Measurements from ENCODE around the gene LOXHD1.

The LOXHD1 gene

DNA sequence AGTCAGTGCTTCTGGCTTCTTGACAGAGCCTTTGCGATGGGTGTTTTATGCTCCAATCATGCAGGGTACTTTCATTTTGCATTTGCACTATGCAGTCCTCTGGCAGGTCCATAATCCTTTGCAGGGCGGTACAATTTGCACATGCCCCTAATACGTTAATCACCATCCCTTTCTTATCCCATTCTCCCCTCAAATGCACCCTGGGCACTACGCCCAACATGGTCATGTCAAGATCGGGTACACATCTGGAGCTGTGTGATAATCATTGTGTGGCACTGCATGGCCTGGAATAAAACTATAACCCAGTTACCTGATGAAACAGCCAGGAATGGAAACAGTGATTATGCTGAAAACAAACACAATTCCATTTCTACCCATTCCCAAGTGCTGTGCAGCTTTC is 27.7 kb downstream of the LOXHD1 start:
- no peak for DNase-seq (ENCODE audit: low read depth in 3 of 3)

DNA sequence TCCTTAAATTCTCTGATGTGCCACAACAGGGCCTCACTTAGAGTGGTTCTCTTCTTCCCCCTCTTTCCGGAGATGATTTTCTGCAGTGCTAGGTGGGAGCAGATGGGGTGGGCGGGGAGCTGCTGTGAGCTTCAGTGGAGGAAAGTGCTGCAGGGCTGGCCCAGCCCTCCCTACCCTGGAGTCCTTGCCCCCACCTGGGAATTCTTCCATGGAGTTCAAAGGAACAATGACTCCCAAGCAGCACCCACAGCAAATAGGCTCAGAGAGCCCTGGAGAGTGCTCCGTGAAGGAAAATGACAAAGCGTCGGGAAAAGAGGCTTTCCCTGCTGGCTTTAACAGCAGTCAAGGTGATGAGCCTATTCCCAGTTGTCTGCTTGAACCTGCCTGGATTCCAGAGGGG is 28.8 kb downstream of the LOXHD1 start:
- no peak for DNase-seq (ENCODE audit: low read depth in 3 of 3)

DNA sequence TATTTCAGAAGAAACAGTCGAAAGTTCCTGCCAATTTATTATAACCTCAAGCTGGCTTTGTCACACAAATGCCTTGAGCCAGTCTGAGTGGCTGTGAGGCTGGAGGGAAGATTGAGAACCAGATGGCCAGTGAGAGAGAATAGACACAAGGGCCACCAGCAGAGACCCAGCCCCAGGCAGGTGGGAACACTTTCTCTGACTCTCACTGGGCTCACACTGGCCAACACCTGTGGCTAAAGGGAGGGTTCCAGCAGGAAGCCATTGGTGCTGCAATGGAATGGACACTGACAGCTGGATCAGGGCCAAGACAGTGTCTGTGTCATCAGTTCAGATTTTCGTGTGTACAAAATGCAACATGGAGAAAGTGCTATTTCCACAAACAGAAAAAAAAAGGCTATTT is 29.9 kb downstream of the LOXHD1 start:
- no peak for DNase-seq (ENCODE audit: low read depth in 3 of 3)

DNA sequence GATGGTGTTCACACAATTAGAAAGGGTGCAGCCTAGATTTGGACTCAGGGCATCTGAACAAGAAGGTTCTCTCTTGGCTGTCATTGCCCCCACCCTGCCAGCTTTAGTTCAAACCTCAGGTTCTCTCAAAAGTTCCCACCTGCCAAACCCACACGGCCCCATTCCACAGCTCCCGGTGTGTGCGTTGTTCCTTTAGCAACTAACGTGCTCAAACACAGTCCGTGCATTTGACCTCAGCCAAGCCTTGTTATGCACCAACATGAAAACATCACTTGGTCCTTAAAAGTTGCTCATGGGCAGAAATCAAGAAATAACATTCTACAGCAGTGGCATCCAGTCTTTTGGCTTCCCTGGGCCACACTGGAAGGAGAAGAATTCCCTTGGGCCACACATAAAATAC is 32.0 kb downstream of the LOXHD1 start:
- no peak for DNase-seq (ENCODE audit: low read depth in 3 of 3)

DNA sequence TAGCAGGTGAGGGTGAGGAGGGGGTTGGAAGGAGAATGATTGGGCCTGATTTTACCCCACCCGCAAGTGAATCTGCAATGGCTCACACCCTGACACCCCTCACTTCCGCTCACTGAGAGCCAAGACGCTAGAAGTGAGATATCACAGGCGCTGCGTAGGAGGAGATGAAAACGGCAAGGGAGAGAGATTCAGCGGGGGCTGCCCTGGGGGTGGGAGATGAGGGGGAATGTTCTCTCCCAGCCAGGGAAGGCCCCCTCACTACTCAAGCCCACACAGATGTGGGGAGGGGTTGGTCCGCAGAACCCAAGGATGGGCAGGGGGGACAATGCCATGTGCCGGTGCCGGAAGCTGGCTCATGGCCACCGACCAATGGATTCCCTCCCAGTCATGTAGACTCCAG is 32.9 kb downstream of the LOXHD1 start:
- peak in 1 of 3 donors; percentile 31 for DNase-seq (ENCODE audit: low read depth in 3 of 3)

GRCh38 chr18:46623541-46623940 is 33.5 kb downstream of the LOXHD1 start:
- DNase-seq (ENCODE audit: low read depth in 3 of 3), result peak in 1 of 3 donors; percentile 1

DNA sequence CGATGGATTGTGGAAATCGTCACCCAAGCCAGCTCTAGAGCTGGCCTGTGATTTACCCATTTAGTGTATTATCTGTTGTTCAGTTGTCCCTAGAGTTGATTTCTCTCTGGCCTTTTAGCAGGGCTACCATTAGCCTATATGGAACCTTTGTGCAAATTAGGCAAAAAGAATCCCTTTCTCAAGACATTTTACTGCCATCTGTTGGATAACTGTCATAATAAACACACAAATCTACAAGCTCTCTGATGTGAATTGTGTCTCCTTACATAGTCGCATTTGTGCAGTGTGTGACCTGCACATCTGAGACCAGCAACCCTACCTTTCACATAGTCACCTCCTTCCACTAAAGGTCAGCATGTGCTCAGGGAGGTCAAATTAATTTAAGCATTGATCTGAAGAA is 34.0 kb downstream of the LOXHD1 start:
- no peak for DNase-seq (ENCODE audit: low read depth in 3 of 3)

DNA sequence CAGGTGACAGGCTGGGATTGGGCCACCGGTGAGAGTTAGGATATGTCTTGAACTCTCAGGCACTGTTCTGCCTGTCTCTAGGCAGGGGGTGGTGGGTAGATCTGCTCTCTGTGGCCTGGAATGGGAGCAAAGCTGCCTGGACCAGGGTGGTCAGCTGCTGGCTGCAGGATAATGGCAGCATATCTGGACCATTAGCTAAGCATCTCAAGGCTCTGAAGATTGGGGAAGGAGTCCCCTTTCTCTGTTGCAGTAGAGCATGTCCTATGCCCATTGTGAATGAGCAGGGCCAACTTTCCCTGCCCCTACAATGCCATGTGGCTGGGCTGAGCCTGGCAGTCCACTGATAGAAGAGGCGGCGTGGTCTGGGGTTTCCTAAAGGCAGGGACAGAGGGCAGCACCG is 34.6 kb downstream of the LOXHD1 start:
- no peak for DNase-seq (ENCODE audit: low read depth in 3 of 3)

GRCh38 chr18:46621871-46622270 is 35.1 kb downstream of the LOXHD1 start:
- DNase-seq (ENCODE audit: low read depth in 3 of 3), result no peak

GRCh38 chr18:46621111-46621766 is 35.8 kb downstream of the LOXHD1 start:
- DNase-seq (ENCODE audit: low read depth in 3 of 3), result no peak

DNA sequence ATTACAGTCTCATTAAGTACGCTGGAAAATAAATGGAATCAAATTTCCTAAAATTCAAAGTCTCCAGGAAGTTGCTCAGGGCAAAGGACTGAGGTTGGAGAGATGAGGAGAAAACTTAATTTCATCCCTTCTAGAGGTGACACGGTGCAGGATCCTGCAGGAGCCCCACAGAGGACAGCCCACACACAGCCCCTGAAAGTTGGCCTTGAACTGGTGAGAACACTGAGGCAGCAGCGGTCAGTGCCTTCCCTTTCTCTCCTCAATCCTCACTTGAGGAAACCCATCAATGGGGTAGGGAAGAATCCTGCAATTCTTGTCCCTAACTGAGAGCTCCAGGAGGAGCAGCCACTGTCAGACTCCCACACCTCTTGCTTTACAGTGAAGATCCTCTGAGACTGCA is 37.5 kb downstream of the LOXHD1 start:
- no peak for DNase-seq (ENCODE audit: low read depth in 3 of 3)

GRCh38 chr18:46615720-46616119 is 41.3 kb downstream of the LOXHD1 start:
- no peak for DNase-seq (ENCODE audit: low read depth in 3 of 3)

- DNase-seq (ENCODE audit: low read depth in 3 of 3), result no peak
Observed at GRCh38 chr18:46609048-46609447, 48.0 kb downstream of the LOXHD1 start.

- no peak for DNase-seq (ENCODE audit: low read depth in 3 of 3)
Observed at GRCh38 chr18:46607926-46608325, 49.1 kb downstream of the LOXHD1 start.

DNA sequence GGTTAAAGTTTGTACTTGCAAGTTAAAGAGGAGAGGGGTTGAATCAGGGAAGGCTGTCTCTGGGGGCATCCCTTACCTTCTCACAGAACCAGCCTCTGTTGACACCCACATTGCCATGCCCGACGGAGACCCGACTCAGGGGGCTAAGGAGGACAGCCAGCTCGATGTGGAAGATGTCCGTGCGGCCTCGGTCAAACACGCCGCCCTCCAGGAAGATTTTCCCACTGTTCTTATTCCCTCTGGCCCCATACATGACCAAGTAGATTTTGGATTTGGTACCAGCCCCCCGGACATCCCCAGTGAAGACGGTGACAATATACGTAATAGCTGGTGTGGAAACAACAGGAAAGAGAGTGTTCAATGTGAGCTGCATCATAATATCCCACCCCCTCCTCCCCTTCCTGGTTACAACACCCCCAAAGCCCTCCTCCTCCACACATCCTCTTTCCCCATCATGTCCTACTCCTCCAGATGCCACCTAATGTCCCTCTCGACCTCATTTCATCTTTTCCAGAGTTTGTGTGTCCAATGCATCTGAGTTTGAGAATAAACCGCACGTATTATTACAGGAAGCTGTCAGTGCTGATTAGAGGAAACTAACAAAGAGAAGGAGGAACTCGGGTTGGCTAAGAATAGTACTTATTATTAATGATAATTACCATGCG is 55.7 kb downstream of the LOXHD1 start:
- no peak for DNase-seq (ENCODE audit: low read depth in 3 of 3)

- DNase-seq (ENCODE audit: low read depth in 3 of 3), result no peak
Observed at GRCh38 chr18:46596119-46596518, 60.9 kb downstream of the LOXHD1 start.

DNA sequence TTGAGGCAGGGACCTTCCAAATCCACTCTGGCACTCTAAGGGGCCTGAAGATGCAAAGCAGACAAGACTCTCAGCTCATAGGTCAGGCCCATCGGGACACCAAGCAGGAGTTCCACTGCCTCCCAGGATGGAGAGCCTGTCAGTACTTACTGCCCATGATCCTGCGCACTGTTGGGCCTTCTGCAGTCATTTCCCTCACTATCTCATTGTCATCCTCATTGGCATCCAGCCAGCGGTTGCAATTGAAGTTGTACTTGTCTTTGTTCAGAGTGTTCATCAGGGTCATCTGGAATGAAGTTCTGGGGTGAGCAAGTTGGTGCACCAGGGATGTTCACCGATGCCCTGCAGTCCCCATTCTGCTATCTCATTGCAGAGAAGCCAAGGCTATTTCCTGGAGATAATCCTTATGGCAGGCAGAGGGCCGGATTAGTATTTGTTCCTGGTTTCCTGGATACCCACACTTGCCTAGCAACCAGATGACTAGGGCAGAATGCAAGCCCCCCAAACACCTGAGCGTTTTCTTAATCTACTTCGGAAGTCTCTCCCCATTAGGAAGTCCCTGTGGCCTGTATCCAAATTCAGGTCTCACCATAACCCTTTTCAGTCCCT is 65.1 kb downstream of the LOXHD1 start:
- no peak for DNase-seq (ENCODE audit: low read depth in 3 of 3)

DNA sequence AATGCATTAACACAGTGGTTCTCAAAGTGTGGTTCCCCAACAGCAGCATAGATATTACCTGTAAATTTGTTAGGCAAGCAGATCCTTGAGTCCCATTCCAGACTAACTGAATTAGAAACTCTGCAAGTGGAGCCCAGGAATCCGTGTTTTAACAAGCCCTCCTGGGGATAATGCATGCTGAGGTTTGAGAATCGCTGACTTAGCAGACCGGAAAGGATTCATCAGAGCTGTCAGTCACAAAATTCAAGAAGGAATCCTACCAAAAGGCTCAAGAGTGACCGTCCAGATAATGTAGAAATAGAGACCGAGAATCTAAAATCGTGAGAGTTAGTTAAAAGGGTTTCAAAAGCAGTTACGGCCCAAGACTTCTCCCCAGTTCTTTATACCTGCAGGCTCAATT is 66.9 kb downstream of the LOXHD1 start:
- DNase-seq (ENCODE audit: low read depth in 3 of 3), result no peak

DNA sequence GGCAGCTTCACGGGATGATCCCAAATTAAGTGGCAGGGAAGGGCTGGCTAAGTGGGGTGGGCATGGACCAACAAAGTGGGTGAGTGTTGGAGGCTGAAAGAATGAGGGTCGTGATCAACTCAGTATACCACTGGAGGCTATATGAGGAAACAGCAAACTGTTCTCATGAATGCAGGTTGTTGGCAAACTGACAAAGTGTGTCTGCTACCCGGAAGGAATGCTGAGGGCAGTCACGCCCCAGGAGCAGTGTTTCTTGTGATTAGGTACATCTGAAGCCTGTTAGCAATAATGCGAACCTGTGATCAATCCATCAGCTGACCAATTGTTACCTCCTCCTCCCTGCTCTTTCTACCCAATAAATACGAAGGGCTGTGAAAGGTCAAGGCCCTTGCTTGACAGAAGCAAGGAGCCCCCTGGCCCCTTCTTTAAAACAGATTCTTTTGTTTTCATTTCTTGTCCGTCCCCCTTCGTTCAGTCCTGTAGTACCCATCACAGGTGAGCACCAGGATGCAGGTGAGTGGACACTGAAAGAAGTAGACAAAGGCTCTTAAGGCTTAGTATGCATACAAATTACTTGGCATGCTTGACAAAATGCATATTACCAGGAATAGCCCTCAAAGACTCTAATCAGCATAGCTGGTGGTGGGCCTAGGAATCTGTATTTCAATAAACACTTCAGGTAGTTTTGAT is 67.9 kb downstream of the LOXHD1 start:
- no peak for DNase-seq (ENCODE audit: low read depth in 3 of 3)

GRCh38 chr18:46587600-46587999 is 69.4 kb downstream of the LOXHD1 start:
- DNase-seq (ENCODE audit: low read depth in 3 of 3), result no peak

DNA sequence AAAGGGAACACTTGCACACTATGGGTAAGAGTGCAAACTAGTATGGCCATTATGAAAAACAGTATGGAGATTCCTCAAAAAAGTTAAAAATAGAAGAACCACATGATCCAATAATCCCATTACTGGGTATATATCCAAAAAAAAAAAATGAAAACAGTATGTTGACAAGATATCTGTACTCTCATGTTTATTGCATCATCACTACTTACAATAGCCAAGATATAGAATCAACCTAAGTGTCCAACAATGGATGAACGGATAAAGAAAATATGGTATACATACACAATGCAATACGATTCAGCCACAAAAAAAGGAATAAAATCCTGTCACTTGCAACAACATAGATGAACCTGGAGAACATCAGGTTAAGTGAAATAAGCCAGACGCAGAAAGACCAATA is 73.3 kb downstream of the LOXHD1 start:
- no peak for DNase-seq (ENCODE audit: low read depth in 3 of 3)

GRCh38 chr18:46581648-46582047 is 75.4 kb downstream of the LOXHD1 start:
- DNase-seq (ENCODE audit: low read depth in 3 of 3), result no peak

DNA sequence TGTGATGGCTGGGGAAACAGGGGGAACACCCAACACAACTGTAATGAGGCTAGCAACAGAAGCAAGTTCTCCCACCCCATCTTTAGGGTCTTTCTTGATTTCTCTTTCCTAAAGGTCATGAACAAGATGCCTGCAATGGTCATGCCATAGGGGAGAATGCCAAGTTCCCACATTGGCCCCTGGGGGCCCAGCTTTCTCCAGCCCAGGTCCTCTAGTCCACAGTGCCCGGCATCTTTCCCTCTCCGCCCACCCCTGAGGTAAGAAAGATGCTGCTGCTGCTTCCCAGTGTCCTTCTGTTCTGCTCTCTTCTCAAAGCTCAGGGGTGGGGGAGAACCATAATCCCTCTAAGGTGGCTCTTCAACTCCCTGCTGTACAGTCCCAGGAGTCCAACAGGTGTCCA is 78.0 kb downstream of the LOXHD1 start:
- DNase-seq (ENCODE audit: low read depth in 3 of 3), result no peak

Measured in stimulated activated CD4-positive, alpha-beta T cell treated with anti-CD3 and anti-CD28 coated beads, TNF-alpha, amount 100 ng/mL, for 48 hours (primary cell).